Measurements from ENCODE around the gene FLT4. TPM values are rescaled to one million over a fixed set of nuclear protein-coding genes. Genes with fewer than 3 reads are reported as not detected.

Gene FLT4
- total RNA-seq, 6 experiments from 2014 or later, result 5.3 to 15.1 (median 8.0) TPM

DNA sequence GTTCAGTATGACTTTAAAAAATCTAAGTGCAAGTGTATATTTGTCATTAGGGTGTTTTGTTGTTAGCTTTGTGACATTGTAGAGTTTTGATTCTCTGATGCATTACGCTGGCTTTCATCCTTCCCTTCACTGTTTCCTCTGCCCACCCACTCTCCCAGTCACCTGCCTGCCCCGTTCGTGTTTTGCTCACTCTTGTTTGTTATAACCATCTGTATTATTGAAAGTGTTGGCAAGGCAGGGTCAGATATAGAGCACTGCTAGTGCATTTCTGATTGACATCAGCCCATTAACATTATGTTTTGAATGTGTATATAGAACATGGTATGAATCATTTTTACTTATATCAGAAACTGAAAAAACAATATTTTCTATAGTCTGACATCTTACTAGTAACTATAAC lies 85.4 kb downstream of the FLT4 start:
- WGBS (ENCODE audit: insufficient coverage, low coverage, low lambda C conversion rate, missing lambda C conversion rate), result 65% methylated on average over 3 of the region's 3 CpGs
- TF ChIP-seq, protein P1, sequence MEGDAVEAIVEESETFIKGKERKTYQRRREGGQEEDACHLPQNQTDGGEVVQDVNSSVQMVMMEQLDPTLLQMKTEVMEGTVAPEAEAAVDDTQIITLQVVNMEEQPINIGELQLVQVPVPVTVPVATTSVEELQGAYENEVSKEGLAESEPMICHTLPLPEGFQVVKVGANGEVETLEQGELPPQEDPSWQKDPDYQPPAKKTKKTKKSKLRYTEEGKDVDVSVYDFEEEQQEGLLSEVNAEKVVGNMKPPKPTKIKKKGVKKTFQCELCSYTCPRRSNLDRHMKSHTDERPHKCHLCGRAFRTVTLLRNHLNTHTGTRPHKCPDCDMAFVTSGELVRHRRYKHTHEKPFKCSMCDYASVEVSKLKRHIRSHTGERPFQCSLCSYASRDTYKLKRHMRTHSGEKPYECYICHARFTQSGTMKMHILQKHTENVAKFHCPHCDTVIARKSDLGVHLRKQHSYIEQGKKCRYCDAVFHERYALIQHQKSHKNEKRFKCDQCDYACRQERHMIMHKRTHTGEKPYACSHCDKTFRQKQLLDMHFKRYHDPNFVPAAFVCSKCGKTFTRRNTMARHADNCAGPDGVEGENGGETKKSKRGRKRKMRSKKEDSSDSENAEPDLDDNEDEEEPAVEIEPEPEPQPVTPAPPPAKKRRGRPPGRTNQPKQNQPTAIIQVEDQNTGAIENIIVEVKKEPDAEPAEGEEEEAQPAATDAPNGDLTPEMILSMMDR (IDR thresholded peaks at IDR 0.05), result no peak
- TF ChIP-seq POLR2A (IDR thresholded peaks at IDR 0.05), result no peak
- Histone ChIP-seq H3K4me3 (no peak overlapping the region), H3K36me3 (peaks cover 0 to 29% (median under 1%) of the 10 kb centered on the region in 4 donors), H3K27ac (no peak overlapping the region), H3K4me1 (no peaks in the 10 kb centered on the region), H3K9me3 (no peaks in the 10 kb centered on the region), H3K27me3 (no peaks in the 10 kb centered on the region)
- no peak for DNase-seq
- intact Hi-C loops (cut with DNase I), result no loop called here
- no peak for ATAC-seq

DNA sequence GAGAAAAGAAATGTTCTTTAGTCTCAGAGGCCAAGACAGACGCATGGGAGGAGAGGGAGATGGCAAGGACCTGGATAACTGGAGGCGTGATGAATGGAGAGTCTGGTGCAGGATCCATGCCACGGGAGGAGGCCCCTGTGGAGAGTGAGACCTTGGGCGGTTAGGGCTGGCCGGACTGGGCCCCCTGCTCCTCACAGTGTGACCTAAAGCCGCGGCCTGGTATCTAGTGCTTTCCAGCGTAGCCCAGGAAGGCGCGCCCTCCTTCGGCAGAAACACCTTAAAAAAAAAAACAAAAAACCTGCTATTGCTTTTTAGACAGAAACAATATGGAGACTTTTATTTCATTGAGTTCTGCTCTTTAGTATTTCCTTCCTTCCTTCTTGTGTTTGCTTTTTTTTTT lies 91.2 kb downstream of the FLT4 start:
- no peaks in the 10 kb centered on the region for H3K36me3 ChIP-seq
- ATAC-seq, result no peak
- no peak for DNase-seq
- intact Hi-C loops (cut with DNase I), result no loop called here
- no peaks in the 10 kb centered on the region for H3K27me3 ChIP-seq
- no peak overlapping the region for H3K4me3 ChIP-seq
- no peaks in the 10 kb centered on the region for H3K9me3 ChIP-seq
- no peaks in the 10 kb centered on the region for H3K4me1 ChIP-seq
- 91% methylated on average over 6 of the region's 11 CpGs for WGBS (ENCODE audit: insufficient coverage, low coverage, low lambda C conversion rate, missing lambda C conversion rate)
- TF ChIP-seq, protein P1 (IDR thresholded peaks at IDR 0.05), result no peak
- no peak for TF ChIP-seq POLR2A (IDR thresholded peaks at IDR 0.05)
- H3K27ac ChIP-seq, result no peak overlapping the region

DNA sequence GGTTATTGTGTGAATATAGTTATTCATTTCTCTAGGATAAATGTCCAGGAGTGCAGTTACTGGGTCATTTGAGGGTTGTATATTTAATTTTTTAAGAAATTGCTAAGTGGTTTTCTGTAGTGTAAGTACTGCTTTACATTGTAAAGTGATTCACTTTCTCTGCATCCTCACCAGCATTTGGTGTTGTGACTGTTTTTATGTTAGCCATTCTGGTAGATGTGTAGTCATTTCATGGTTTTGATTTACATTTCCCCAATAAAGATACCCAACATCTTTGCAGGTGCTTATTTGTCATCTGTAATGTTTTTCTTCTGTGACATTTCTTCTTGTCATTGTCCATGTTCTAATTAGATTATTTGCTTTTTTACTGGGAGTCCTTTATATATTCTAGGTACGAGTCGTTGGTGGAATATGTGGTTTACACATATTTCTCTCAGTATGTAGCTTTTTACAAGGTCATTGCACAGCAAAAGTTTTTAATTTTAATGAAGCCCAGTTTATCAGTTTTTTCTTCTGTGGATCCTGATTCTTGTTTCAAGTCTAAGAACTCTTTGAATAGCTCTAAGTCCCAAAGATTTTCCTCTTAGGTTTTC lies 92.1 kb downstream of the FLT4 start:
- Histone ChIP-seq H3K4me3 (no peak overlapping the region), H3K4me1 (no peaks in the 10 kb centered on the region), H3K9me3 (no peaks in the 10 kb centered on the region), H3K27me3 (no peaks in the 10 kb centered on the region), H3K36me3 (no peaks in the 10 kb centered on the region), H3K27ac (no peak overlapping the region)
- intact Hi-C loops (cut with DNase I), result no loop called here
- TF ChIP-seq POLR2A (IDR thresholded peaks at IDR 0.05), result no peak
- TF ChIP-seq, protein P1 (IDR thresholded peaks at IDR 0.05), result no peak
- ATAC-seq (no peak), DNase-seq (no peak)
- WGBS (ENCODE audit: insufficient coverage, low coverage, low lambda C conversion rate, missing lambda C conversion rate), result 83% methylated on average over 2 of the region's 2 CpGs

DNA sequence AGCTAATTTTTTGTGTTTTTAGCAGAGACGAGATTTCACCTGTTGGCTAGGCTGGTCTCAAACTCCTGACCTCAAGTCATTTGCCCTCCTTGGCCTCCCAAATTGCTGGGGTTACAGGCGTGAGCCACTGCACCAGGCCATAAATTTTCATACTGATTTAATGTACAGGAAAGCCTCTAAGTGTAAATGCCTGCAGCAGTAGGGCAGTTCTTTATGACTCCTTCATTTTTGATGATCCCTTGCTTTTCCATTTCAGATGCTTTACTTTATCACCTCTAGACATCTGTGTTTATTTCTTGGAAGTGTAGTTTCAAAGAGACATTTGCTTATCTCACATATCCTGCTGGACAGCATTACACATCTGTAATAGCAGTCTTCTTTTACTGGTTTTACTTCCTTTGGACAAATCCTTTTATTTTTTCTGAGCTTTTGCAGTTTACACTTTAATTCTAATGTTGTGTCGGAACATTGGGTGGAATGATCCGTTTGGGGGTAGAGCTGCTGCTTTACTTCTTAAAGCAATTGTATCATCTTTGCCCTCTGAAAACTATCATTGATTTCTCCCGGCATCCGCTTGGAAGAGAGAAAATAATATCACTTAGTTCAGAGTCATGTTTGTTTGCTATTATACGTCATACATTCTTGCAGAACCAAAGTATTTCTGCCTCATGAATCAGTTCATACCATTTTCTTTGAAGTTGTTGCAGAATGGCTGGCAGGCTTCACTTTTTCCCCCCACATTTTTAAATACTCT lies 94.1 kb downstream of the FLT4 start:
- no peak overlapping the region for H3K27ac ChIP-seq
- no peak overlapping the region for H3K4me3 ChIP-seq
- H3K36me3 ChIP-seq, result peaks cover 0 to 14% (median under 1%) of the 10 kb centered on the region in 4 donors
- no peak for ATAC-seq
- no peaks in the 10 kb centered on the region for H3K4me1 ChIP-seq
- DNase-seq, result no peak
- intact Hi-C loops (cut with DNase I), result no loop called here
- TF ChIP-seq, protein P1 (IDR thresholded peaks at IDR 0.05), result no peak
- TF ChIP-seq POLR2A (IDR thresholded peaks at IDR 0.05), result no peak
- H3K27me3 ChIP-seq, result no peaks in the 10 kb centered on the region
- no peaks in the 10 kb centered on the region for H3K9me3 ChIP-seq
- 92% methylated on average over 6 of the region's 7 CpGs for WGBS (ENCODE audit: insufficient coverage, low coverage, low lambda C conversion rate, missing lambda C conversion rate)

Data from right lobe of liver (tissue), 6 donors.